Ovary (tissue), 9 donors: ENCODE measurements around the gene GLCCI1. TPM values are rescaled to one million over a fixed set of nuclear protein-coding genes. Genes with fewer than 3 reads are reported as not detected.

Source experiments
- DNase-seq, 5 donors: peaks; one replicate each; pipeline ENCODE4 v3.0.0-alpha.2; 2019 to 2020
- H3K27ac ChIP-seq, 2 donors: fragments of 200-600 bp; one replicate each; pipeline versions ENCODE4 v1.5.1 to v1.8.0; 2019 to 2022
- H3K27me3 ChIP-seq: fragments of 200-600 bp; one replicate; pipeline ENCODE4 v1.8.0; 2022
- H3K36me3 ChIP-seq: fragments of 200-600 bp; sonication (generic); one replicate; pipeline ENCODE4 v1.5.1; 2019
- H3K4me1 ChIP-seq: one replicate; pipeline ENCODE4 v1.8.1; 2013; ENCODE audit warnings: mild to moderate bottlenecking, moderate library complexity; ENCODE audit not compliant: insufficient read depth
- H3K4me3 ChIP-seq: fragments of 200-600 bp; sonication (generic); one replicate; pipeline ENCODE4 v1.5.1; 2017
- H3K9me3 ChIP-seq, 2 donors: fragments of 200-600 bp in 1 of 2; sonication (generic) in 1 of 2; one replicate each; pipeline versions ENCODE4 v1.5.1 to v1.8.1; 2013 to 2019; ENCODE audit warnings: mild to moderate bottlenecking in 1 of 2, moderate library complexity in 1 of 2
- EP300 ChIP-seq: sonication (generic); formaldehyde crosslinking; IDR thresholded peaks from one replicate; pipeline ENCODE4 v1.6.1; 2017; ENCODE audit warnings: antibody characterized with exemption
- POLR2A ChIP-seq: fragments of 450-650 bp; IDR thresholded peaks from one replicate; pipeline ENCODE4 v1.6.1; 2017; ENCODE audit warnings: antibody characterized with exemption, mild to moderate bottlenecking, moderate library complexity
- WGBS, 3 donors: extraction: QIAGEN DNeasy Blood & Tissue Kit in 1 of 3; methylation state at CpG; one replicate each; pipeline versions ENCODE4 v1.1.5 to v1.1.7; 2013 to 2017; 5-methylcytosine and 5-hydroxymethylcytosine counted together
- intact Hi-C, 4 donors: fragments of 100-400 bp; cut with DNase I; formaldehyde crosslinking; loops; one replicate each; pipeline versions ENCODE4 v1.11.0 to v1.15.1; 2022 to 2023
- polyA plus RNA-seq, 2 donors: library from polyadenylated mRNA; stranded (reverse); fragments of 200-250 nt in 1 of 2; fragments of 350-450 nt in 1 of 2; fragmentation: Illumina TruSeq in 1 of 2; extraction: RNeasy Lipid Tissue Mini Kit (QIAGEN cat#74804) in 1 of 2; gene quantifications; one replicate each; pipeline ENCODE4 v1.2.3, GENCODE V29; 2013 to 2014
- total RNA-seq, 7 donors: library from RNA; depleted of rRNA in 2 of 7; stranded (reverse); fragments of >200 nt in 2 of 7; fragmentation: NEBNext Ultra II Directional in 3 of 7; extraction: Animal tissue kit (Norgen Biotek cat#: 25700) in 3 of 7; gene quantifications; one replicate each; pipeline versions ENCODE4 v1.1.0 to v1.2.4, GENCODE V29; 2016 to 2023
- TF ChIP-seq, protein P1 (sequence below), 3 donors: fragments of 450-650 bp in 2 of 3; fragments of 200-600 bp in 1 of 3; IDR thresholded peaks; one replicate each; pipeline versions ENCODE4 v1.5.1 to v1.8.0; 2016 to 2022; ENCODE audit warnings: antibody characterized with exemption in 3 of 3, mild to moderate bottlenecking in 1 of 3
- donor health status: DM: no; HTN: no; CAD: no; lungs with moderate emphysema.
- donor health status: DM: no; HTN: no; CAD: no.
- donor health status: Bipolar disorder and iron deficiency.
- donor health status: DM: yes; HTN: yes; CAD: no.
- donor health status: DM: no; HTN: no; CAD: no.
- donor health status: DM: yes; HTN: yes; CAD: no.

GLCCI1 gene
- total and polyA plus RNA-seq, 9 donors: 6.2 to 12.7 (median 9.9) TPM

DNA sequence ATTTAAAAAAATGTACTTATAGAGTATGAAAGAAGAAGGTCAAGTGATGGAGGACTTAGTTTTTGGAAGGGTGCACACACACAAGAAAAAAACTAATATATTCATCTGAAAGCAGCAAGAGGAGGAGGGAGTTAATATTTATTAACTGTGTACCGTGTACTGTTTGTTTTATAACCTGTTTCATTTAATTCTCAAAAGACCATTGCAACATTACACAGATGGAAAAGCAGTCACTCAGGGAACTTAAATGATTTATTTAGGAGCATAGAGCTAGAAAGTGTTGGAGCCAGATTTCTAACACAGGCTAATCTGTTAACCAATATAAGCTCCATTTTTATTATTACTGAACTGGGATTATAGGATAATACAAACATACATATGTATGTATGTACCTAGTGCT lies 36.7 kb downstream of the GLCCI1 start:
- TF ChIP-seq EP300: no peak
- no peak for TF ChIP-seq POLR2A
- TF ChIP-seq, protein P1, sequence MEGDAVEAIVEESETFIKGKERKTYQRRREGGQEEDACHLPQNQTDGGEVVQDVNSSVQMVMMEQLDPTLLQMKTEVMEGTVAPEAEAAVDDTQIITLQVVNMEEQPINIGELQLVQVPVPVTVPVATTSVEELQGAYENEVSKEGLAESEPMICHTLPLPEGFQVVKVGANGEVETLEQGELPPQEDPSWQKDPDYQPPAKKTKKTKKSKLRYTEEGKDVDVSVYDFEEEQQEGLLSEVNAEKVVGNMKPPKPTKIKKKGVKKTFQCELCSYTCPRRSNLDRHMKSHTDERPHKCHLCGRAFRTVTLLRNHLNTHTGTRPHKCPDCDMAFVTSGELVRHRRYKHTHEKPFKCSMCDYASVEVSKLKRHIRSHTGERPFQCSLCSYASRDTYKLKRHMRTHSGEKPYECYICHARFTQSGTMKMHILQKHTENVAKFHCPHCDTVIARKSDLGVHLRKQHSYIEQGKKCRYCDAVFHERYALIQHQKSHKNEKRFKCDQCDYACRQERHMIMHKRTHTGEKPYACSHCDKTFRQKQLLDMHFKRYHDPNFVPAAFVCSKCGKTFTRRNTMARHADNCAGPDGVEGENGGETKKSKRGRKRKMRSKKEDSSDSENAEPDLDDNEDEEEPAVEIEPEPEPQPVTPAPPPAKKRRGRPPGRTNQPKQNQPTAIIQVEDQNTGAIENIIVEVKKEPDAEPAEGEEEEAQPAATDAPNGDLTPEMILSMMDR (IDR thresholded peaks at IDR 0.05): no peak
- Histone ChIP-seq H3K4me3 (no peak overlapping the region), H3K4me1 (no peaks in the 10 kb centered on the region), H3K36me3 (no peaks in the 10 kb centered on the region), H3K27ac (no peak overlapping the region), H3K9me3 (no peaks in the 10 kb centered on the region), H3K27me3 (no peaks in the 10 kb centered on the region)
- no peak for DNase-seq
- intact Hi-C loops: no loop called here
- WGBS, 3 donors: 75 to 77% (median 77%) methylated on average over 1 of the region's 1 CpG

GRCh38 chr7:8014399-8014798 lies 45.8 kb downstream of the GLCCI1 start:
- intact Hi-C loops: no loop called here

DNA sequence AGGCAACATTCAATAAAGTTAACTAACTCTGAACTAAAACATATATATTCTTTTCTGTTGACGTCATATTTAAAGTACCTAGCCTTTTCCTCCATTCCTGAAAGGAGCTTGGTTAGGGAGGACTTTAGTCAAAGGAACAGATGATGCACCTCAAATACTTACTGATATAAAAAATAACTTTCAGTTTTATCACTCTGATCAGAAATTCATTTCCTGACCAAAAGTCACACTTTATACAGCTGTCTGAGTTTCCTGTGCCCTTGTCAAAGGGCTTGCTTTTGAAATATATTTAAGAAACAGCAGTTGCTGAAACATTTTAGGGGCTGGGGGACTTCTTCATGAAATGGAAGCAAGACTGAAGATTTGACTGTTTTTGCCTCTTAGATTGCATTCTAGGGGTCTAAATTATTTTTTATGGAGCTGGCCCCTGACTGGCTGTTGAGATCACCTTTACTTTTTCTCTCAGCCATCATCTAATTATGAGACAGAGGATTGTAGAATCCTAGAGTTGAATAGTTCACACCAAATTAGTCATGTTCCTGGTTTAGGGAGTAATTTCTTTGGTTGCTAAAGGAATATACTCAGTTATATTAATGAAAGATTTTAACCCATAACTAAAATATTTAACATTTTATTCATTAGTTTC lies 46.6 kb downstream of the GLCCI1 start:
- H3K27me3 ChIP-seq: no peaks in the 10 kb centered on the region
- H3K9me3 ChIP-seq: no peaks in the 10 kb centered on the region
- H3K36me3 ChIP-seq: no peaks in the 10 kb centered on the region
- 89 to 98% (median 89%) methylated on average over 1 of the region's 1 CpG for WGBS, 3 donors
- DNase-seq: no peak
- intact Hi-C loops: no loop called here
- no peak overlapping the region for H3K27ac ChIP-seq
- H3K4me1 ChIP-seq: no peaks in the 10 kb centered on the region
- no peak overlapping the region for H3K4me3 ChIP-seq
- TF ChIP-seq, protein P1 (IDR thresholded peaks at IDR 0.05): no peak

More at GRCh38 chr7:8014399-8014798, 45.8 kb downstream of the GLCCI1 start:
- DNase-seq: no peak
- no peak for TF ChIP-seq POLR2A
- TF ChIP-seq, protein P1 (IDR thresholded peaks at IDR 0.05): no peak
- no peak for TF ChIP-seq EP300
- H3K4me3 ChIP-seq: no peak overlapping the region
- H3K4me1 ChIP-seq: no peaks in the 10 kb centered on the region
- no peaks in the 10 kb centered on the region for H3K27me3 ChIP-seq
- no peak overlapping the region for H3K27ac ChIP-seq
- no peaks in the 10 kb centered on the region for H3K36me3 ChIP-seq
- H3K9me3 ChIP-seq: no peaks in the 10 kb centered on the region

- Histone ChIP-seq H3K27me3 (no peaks in the 10 kb centered on the region), H3K9me3 (no peaks in the 10 kb centered on the region), H3K4me3 (no peak overlapping the region), H3K27ac (no peak overlapping the region), H3K36me3 (no peaks in the 10 kb centered on the region), H3K4me1 (no peaks in the 10 kb centered on the region)
- intact Hi-C loops: no loop called here
- TF ChIP-seq POLR2A: no peak
- no peak for TF ChIP-seq EP300
- TF ChIP-seq, protein P1 (IDR thresholded peaks at IDR 0.05): no peak
- DNase-seq: no peak
- WGBS, 3 donors: 86 to 97% (median 97%) methylated on average over 4 of the region's 4 CpGs
These were observed 47.1 kb downstream of the GLCCI1 start for GRCh38 chr7:8015746-8016120.
